ENCODE data around the gene NELFA. TPM values are rescaled to one million over a fixed set of nuclear protein-coding genes. Genes with fewer than 3 reads are reported as not detected.
"Not testable (repeated sequence)": the region's sequence is repeated elsewhere in the genome, so short reads cannot be mapped to it uniquely, and the experiment has no call there.

The NELFA gene
- total RNA-seq, 4 donors from 2014 or later, result 23.2 to 41.5 (median 35.5) TPM

DNA sequence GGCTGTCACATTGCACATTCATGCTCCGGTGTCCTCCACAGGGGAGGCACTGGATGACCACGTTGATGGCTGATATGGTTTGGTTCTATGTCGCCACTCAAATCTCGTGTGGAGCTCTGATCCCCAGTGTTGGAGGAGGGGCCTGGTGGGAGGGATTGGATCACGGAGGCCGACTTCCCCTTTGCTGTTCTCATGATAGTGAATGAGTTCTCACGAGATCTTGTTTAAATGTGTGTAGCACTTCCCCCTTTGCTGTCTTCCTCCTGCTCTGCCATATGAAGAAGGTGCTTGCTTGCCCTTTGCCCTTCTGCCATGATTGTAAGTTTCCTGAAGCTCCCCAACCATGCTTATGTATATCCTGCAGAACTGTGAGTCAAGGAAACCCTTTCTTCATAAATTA, 28.1 kb upstream of the NELFA start:
- Histone ChIP-seq H3K9me3 (no peaks in the 10 kb centered on the region), H3K27ac (no peak overlapping the region), H3K4me3 (no peak overlapping the region), H3K27me3 (peaks cover 55% of the 10 kb centered on the region), H3K4me1 (peaks cover 16% of the 10 kb centered on the region), H3K36me3 (no peaks in the 10 kb centered on the region)
- 64% methylated on average over 7 of the region's 7 CpGs for WGBS
- peak in 1 of 2 donors; percentile 56 for DNase-seq (ENCODE audit: low spot score in 2 of 2)
- TF ChIP-seq EP300 (IDR thresholded peaks at IDR 0.05), result no peak
- TF ChIP-seq CTCF (IDR thresholded peaks at IDR 0.05), result no peak
- TF ChIP-seq POLR2AphosphoS5 (IDR thresholded peaks at IDR 0.05), result no peak
- no peak for TF ChIP-seq POLR2A (IDR thresholded peaks at IDR 0.05)

DNA sequence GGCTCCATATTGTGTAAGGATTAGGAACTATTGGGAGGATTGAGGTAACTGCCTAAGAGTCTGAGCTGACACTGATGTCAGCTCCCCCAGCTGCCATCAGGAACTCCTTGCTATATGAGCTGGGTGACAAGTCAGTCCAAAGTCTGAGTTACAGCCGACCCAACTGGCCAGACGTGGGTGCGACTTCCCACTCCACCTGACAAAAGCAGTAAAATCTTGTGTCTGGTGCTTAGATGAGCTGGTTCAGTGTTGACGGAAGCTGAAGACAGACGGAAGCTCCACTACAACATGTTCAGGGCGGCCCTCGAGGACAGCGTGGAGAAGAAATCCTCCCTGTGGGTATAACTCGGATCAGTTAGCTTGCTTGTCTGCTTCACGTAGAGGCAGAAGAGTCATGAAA, 27.6 kb upstream of the NELFA start:
- DNase-seq (ENCODE audit: low spot score in 2 of 2), result no peak
- no peaks in the 10 kb centered on the region for H3K36me3 ChIP-seq
- no peak overlapping the region for H3K4me3 ChIP-seq
- H3K4me1 ChIP-seq, result peaks cover 10% of the 10 kb centered on the region
- H3K27me3 ChIP-seq, result peaks cover 50% of the 10 kb centered on the region
- TF ChIP-seq CTCF (IDR thresholded peaks at IDR 0.05), result no peak
- TF ChIP-seq POLR2AphosphoS5 (IDR thresholded peaks at IDR 0.05), result no peak
- no peak for TF ChIP-seq POLR2A (IDR thresholded peaks at IDR 0.05)
- no peak for TF ChIP-seq EP300 (IDR thresholded peaks at IDR 0.05)
- no peaks in the 10 kb centered on the region for H3K9me3 ChIP-seq
- no peak overlapping the region for H3K27ac ChIP-seq
- 85% methylated on average over 10 of the region's 10 CpGs for WGBS

- H3K36me3 ChIP-seq; H3K4me1 ChIP-seq; H3K27ac ChIP-seq; H3K4me3 ChIP-seq; H3K9me3 ChIP-seq; DNase-seq (ENCODE audit: low spot score in 2 of 2): not testable (repeated sequence)
- H3K27me3 ChIP-seq, result peaks cover 30% of the 10 kb centered on the region
These were observed 22.4 kb upstream of the NELFA start for GRCh38 chr4:2031161-2031560.

DNA sequence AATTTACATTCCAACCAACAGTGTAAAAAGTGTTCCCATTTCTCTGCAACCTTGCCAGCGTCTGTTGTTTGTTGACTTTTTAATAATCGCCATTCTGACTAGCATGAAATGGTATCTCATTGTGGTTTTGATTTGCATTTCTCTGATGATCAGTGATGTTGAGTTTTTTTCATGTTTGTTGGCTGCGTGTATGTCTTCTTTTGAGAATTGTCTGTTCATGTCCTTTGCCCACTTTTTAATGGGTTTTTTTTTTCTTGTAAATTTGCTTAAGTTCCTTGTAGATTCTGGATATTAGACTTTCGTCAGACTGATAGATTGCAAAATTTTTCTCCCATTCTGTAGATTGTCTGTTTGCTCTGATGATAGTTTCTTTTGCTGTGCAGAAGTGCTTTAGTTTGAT, 18.3 kb upstream of the NELFA start:
- WGBS, result 90% methylated on average over 4 of the region's 4 CpGs

DNA sequence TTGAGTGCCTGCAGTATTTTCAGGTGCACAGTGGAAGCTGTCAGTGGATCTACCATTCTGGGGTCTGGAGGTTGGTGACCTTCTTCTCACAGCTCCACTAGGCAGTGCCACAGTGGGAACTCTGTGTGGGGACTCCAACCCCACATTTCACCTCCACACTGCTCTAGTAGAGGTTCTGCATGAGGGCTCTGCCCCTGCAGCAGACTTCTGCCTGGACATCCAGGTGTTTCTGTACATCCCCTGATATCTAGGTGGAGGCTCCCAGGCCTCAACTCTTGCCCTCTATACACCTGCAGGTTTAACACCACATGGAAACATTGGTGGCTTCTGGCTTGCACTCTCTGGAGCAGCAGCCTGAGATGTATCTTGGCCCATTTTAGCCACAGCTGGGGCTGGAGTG, 17.0 kb upstream of the NELFA start:
- H3K27me3 ChIP-seq, result peaks cover 32% of the 10 kb centered on the region
- no peak overlapping the region for H3K27ac ChIP-seq
- no peaks in the 10 kb centered on the region for H3K36me3 ChIP-seq
- H3K9me3 ChIP-seq, result no peaks in the 10 kb centered on the region
- H3K4me1 ChIP-seq, result no peaks in the 10 kb centered on the region
- H3K4me3 ChIP-seq, result no peak overlapping the region
- no peak for DNase-seq (ENCODE audit: low spot score in 2 of 2)
- TF ChIP-seq POLR2A (IDR thresholded peaks at IDR 0.05), result no peak
- no peak for TF ChIP-seq EP300 (IDR thresholded peaks at IDR 0.05)
- TF ChIP-seq POLR2AphosphoS5 (IDR thresholded peaks at IDR 0.05), result no peak
- TF ChIP-seq CTCF (IDR thresholded peaks at IDR 0.05), result no peak

More for the DNA sequence above, 18.3 kb upstream of the NELFA start:
- not testable (repeated sequence) for H3K36me3 ChIP-seq; H3K4me1 ChIP-seq; DNase-seq (ENCODE audit: low spot score in 2 of 2); H3K4me3 ChIP-seq; H3K9me3 ChIP-seq; H3K27ac ChIP-seq
- peaks cover 21% of the 10 kb centered on the region for H3K27me3 ChIP-seq

DNA sequence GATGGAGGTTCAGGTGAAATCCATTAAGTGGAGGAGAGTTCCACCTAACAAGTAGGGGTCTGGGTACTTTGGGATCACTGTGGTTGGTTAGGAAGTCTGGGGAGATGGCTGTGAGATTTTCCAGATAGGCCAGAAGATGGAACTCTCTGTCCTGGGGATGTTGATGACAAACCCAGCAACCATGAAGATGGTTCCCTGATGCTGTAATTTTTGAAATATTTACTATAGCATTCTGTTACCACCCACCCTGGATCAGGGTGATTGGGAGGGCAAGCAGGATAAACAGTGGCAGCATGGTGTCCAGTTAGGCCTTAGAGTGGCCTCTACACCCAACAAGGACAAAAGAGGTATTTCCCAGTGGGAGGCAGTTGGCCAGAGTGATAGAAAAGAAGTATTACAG, 15.9 kb upstream of the NELFA start:
- no peaks in the 10 kb centered on the region for H3K36me3 ChIP-seq
- no peak overlapping the region for H3K4me3 ChIP-seq
- TF ChIP-seq POLR2AphosphoS5 (IDR thresholded peaks at IDR 0.05), result no peak
- H3K27me3 ChIP-seq, result peaks cover 26% of the 10 kb centered on the region
- no peak overlapping the region for H3K27ac ChIP-seq
- no peaks in the 10 kb centered on the region for H3K4me1 ChIP-seq
- no peaks in the 10 kb centered on the region for H3K9me3 ChIP-seq
- no peak for DNase-seq (ENCODE audit: low spot score in 2 of 2)

DNA sequence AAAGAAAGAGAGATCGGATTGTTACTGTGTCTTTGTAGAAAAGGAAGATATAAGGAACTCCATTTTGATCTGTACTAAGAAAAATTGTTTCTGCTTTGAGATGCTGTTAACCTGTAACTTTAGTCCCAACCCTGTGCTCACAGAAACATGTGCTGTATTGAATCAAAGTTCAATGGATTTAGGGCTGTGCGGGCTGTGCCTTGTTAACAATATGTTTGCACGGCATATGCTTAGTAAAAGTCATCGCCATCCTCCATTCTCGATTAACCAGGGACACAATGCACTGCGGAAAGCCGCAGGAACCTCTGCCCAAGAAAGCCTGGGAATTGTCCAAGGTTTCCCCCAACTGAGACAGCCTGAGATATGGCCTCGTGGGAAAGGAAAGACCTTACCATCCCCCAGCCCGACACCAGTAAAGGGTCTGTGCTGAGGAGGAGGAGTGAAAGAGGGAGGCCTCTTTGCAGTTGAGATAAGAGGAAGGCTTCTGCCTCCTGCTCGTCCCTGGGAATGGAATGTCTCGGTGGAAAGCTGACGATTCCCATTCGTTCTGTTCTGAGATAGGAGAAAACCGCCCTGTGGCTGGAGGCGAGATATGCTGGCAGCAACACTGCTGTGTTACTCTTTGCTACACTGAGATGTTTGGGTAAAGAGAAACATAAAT, 12.7 kb upstream of the NELFA start:
- 37% methylated on average over 15 of the region's 15 CpGs for WGBS
- H3K4me1 ChIP-seq; H3K9me3 ChIP-seq; H3K27ac ChIP-seq; H3K4me3 ChIP-seq; DNase-seq (ENCODE audit: low spot score in 2 of 2); H3K36me3 ChIP-seq: not testable (repeated sequence)
- H3K27me3 ChIP-seq, result peaks cover 31% of the 10 kb centered on the region
